WTC11 (cell line): ENCODE measurements around the gene PSMF1.

Experiments
- CREM ChIP-seq: sonication (generic); formaldehyde crosslinking; IDR thresholded peaks from 2 replicates; pipeline ENCODE4 v1.8.1; 2022; ENCODE audit warnings: mild to moderate bottlenecking, missing genetic modification reagents, moderate library complexity
- RELA ChIP-seq: sonication (generic); formaldehyde crosslinking; IDR thresholded peaks from 2 replicates; pipeline ENCODE4 v1.8.1; 2022; ENCODE audit warnings: missing genetic modification reagents, mild to moderate bottlenecking, borderline replicate concordance
- SP1 ChIP-seq: sonication (generic); formaldehyde crosslinking; conservative IDR thresholded peaks from 2 replicates; pipeline ENCODE4 v1.8.1; 2022; ENCODE audit warnings: missing genetic modification reagents
- TF ChIP-seq, protein P1 (sequence below): sonication (generic); formaldehyde crosslinking; IDR thresholded peaks from 2 replicates; pipeline ENCODE4 v1.8.1; 2023; ENCODE audit warnings: mild to moderate bottlenecking, missing genetic modification reagents, borderline replicate concordance
- TF ChIP-seq, protein P2 (sequence below): fragments of 250-450 bp; sonication (Bioruptor Pico); IDR thresholded peaks from 2 replicates; pipeline ENCODE4 v1.9.0; 2021; ENCODE audit warnings: mild to moderate bottlenecking, borderline replicate concordance

DNA sequence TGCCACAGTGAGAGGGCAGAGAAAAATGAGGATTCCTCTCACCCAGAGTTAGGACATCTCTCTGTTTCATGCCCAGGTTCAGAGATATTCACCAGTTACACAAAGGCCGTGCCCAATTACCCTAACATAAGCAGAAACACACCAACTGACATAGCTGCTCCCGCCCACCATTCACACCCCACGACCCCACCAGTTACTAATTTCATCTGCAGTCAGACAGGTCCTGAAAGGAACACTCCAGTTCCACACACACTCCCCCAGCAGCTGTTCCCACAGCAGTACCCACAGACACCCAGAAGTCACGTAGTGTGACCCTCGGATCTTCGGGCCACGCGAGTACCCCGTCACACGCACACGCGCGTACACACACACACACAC is 65.8 kb downstream of the PSMF1 start:
- TF ChIP-seq SP1, result no peak
- TF ChIP-seq, protein P1, sequence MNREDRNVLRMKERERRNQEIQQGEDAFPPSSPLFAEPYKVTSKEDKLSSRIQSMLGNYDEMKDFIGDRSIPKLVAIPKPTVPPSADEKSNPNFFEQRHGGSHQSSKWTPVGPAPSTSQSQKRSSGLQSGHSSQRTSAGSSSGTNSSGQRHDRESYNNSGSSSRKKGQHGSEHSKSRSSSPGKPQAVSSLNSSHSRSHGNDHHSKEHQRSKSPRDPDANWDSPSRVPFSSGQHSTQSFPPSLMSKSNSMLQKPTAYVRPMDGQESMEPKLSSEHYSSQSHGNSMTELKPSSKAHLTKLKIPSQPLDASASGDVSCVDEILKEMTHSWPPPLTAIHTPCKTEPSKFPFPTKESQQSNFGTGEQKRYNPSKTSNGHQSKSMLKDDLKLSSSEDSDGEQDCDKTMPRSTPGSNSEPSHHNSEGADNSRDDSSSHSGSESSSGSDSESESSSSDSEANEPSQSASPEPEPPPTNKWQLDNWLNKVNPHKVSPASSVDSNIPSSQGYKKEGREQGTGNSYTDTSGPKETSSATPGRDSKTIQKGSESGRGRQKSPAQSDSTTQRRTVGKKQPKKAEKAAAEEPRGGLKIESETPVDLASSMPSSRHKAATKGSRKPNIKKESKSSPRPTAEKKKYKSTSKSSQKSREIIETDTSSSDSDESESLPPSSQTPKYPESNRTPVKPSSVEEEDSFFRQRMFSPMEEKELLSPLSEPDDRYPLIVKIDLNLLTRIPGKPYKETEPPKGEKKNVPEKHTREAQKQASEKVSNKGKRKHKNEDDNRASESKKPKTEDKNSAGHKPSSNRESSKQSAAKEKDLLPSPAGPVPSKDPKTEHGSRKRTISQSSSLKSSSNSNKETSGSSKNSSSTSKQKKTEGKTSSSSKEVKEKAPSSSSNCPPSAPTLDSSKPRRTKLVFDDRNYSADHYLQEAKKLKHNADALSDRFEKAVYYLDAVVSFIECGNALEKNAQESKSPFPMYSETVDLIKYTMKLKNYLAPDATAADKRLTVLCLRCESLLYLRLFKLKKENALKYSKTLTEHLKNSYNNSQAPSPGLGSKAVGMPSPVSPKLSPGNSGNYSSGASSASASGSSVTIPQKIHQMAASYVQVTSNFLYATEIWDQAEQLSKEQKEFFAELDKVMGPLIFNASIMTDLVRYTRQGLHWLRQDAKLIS (CRISPR knock-in tag), result no peak
- TF ChIP-seq, protein P2, sequence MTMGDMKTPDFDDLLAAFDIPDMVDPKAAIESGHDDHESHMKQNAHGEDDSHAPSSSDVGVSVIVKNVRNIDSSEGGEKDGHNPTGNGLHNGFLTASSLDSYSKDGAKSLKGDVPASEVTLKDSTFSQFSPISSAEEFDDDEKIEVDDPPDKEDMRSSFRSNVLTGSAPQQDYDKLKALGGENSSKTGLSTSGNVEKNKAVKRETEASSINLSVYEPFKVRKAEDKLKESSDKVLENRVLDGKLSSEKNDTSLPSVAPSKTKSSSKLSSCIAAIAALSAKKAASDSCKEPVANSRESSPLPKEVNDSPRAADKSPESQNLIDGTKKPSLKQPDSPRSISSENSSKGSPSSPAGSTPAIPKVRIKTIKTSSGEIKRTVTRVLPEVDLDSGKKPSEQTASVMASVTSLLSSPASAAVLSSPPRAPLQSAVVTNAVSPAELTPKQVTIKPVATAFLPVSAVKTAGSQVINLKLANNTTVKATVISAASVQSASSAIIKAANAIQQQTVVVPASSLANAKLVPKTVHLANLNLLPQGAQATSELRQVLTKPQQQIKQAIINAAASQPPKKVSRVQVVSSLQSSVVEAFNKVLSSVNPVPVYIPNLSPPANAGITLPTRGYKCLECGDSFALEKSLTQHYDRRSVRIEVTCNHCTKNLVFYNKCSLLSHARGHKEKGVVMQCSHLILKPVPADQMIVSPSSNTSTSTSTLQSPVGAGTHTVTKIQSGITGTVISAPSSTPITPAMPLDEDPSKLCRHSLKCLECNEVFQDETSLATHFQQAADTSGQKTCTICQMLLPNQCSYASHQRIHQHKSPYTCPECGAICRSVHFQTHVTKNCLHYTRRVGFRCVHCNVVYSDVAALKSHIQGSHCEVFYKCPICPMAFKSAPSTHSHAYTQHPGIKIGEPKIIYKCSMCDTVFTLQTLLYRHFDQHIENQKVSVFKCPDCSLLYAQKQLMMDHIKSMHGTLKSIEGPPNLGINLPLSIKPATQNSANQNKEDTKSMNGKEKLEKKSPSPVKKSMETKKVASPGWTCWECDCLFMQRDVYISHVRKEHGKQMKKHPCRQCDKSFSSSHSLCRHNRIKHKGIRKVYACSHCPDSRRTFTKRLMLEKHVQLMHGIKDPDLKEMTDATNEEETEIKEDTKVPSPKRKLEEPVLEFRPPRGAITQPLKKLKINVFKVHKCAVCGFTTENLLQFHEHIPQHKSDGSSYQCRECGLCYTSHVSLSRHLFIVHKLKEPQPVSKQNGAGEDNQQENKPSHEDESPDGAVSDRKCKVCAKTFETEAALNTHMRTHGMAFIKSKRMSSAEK (CRISPR knock-in tag), result no peak
- TF ChIP-seq RELA (CRISPR knock-in tag), result no peak
- no peak for TF ChIP-seq CREM (CRISPR knock-in tag)
